ENCODE data around the gene EEF2K.
"Not testable (repeated sequence)": the region's sequence is repeated elsewhere in the genome, so short reads cannot be mapped to it uniquely, and the experiment has no call there.

Gene EEF2K

DNA sequence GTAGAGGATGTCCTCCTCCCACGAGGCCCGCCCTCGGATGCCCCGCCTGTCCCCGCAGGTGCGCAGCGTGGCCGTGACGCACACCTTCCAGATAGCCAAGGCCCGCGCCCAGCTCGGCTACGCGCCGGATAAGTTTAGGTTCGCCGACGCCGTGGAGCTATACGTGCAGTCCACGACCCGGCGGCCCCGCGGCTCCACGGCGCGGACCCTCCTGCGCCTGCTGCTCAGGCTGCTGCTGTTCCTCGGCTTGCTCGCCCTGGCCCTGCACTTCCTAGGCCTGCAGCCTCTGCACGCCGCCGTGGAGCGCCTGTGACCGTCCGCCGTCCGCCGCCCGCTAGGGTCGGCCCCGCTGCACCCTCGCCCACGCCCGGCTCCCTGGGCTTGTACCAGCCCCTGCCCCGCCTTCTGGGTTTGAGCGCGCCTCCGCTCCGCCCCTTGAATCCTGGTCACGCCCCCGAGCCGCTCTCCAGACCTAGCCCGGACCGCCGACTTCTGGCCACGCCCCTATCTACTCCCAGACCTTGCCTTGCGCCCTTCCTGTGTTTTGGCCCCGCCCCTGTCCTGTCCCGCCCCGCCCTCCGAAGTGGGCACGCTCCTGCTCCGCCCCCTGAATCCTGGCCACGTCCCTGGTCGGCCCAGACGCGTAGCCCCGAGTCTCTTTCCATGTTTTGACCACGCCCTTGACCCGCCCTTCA is 15.8 kb upstream of the EEF2K start:
- DNase-seq: peak; percentile 96 to 98

DNA sequence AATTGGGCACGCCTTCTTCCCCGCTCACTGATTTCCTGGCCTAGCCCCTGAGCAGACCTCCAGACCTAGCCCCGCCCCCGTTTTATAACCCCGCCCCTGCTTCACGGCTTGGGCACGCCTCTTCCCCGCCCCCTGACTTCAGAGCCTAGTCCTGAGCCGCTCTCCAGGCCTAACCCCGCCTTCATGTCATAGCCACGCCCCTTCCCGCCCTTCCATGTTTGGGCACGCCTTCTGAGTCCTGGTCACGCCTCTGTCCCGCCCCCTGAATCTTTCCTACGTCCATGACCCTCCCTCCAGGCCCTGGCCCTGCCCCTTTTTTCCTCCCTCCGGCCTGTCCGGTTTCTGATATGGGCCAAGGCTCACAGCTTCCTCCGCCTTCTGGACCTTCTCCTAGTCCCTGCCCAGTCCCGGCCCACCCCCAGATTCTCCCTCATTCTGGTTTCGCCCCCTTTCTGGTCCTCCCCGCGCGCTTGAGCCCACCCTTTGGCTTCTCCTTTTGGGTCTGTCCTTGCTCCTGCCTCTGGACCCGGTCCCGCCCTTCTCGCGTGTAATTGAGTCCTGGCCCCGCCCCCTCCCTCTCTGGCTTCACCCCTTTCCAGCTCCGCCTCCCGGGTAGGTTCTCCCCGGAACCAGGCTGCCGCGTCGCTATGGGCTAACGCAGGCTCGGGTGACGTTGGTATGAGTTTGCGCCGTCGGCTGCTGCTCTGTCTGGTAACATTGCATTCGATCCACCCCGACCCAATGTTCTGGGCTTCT is 15.1 kb upstream of the EEF2K start:
- peak; percentile 96 to 98 for DNase-seq

DNA sequence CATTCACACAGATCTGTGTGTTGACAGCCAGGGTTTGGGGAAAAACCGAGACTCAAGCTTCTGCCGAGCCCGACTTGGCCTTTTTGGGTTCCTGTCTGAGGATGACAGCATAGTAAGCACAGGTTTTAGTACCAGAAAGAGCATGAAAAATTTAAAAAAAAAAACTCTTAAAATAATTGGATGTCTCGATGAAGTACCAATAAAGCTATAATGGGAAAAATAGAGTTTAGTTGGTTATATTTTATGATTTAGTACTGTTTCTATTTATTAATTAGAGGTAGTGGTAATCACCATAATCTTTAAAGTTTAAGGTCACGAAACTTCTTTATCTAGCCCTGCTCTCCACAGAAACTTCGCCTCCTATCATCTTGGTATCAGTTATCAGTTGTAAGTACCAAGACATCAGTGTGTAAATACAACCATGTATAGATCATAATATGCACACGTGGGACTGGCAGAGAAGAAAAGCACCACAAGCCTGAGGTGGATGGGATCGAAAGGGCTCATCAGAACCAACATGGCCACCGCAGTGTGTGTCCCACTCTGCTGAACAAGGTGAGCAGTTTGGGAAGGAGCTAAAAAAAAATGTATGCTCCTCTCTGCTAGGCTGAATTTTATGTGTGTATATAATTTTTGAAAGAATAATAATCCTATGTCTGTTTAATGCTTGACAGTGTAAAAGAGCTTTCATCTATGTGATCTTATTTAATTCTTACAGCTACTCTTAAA is 14.4 kb upstream of the EEF2K start:
- no peak for DNase-seq

DNA sequence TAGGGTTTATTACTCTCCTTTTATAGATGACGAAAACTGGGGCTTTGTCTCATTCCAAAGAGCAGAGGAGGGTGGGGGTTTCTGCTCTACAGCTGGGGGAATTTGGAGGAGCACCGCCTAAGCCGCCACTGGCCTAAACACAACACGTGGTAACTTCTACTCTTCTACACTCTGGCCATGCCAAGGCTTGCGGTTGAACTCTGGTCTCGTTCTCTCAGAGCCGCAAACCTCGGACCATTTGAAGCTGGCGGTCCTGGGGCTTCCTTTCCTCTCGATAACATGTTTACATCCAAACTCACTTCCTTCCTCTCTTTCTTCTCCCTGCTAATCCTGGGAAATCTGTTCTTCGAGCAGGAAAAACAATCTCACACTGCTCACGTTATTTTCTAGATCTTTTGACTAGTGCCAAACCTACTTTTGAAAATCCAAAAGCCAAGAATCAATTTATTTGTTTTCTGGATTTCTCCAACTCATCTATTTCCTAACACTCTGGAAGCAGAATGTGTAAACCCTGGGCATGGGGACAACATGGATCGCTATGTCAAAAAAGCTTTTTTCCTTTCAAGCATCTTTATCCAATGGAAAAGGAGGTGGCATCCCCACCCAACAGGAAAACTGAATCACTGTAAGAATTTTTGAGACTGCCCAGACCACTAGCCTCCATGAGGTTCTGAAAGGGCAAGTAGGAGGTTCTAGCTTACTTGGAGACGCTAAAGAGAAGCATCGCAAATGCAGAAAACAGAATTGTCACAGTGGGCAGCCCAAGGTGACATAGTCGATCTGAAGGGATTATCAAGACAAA is 13.6 kb upstream of the EEF2K start:
- no peak for DNase-seq

DNA sequence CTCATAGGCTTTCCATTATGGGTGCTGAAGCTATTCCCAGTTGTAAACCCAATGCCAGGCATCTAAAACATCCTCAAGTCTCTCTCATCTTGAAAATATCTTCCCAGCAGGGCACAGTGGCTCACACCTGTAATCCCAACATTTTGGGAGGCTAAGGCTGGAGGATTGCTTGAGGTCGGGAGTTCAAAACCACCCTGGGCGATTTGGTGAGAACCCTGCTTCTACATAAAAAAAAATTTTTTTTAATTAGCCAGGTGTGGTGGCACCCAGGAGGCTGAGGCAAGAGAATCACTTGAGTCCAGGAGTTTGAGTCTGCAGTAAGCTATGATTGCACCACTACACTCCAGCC is 13.0 kb upstream of the EEF2K start:
- no peak for DNase-seq

DNA sequence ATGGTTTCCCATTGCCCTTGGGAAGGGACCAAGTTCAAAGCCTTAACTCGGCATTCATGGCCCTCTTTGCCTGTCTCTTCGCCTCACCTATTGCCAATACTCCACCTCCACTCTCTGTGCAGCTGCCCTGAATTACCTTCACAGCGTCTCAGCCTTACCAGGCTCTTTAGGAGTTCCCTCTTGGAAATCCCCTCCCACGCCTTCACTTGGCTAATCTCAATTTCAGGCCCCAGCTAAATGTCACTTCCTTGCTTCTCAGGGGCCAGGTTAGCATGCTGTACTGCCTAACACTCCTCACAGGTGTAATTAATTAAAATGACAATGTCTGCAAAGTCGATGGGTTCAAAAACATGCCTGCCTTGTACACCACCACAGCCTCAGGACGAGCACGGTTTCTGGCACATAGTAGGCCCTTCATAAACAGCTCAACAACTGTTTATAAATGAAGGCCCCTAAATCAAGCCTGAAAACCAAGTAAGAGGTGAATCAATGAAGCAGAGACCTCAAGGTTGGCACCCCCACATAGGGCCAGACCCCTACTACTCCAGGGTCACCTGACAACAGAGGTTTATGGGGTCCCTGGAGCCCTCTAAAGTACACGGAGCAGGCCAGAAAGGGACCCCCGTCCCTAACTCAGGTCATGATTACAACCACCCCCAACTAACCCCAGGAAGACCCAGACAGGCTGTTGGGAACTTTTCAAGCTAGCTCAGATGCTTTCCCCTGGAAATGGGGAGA is 11.2 kb upstream of the EEF2K start:
- no peak for DNase-seq

DNA sequence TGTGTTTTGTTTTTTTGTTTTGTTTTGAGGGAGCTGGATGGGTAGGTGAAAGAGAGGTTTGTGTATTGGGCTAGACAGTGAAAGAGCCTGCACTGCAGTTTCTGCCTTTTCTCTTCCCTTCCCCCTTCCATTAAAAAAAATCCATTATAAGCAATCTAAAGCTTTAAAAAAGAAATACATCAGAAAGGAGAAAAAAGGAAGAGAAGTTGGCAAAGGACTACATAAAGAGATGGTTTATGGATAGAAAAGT is 10.7 kb upstream of the EEF2K start:
- DNase-seq: no peak

DNA sequence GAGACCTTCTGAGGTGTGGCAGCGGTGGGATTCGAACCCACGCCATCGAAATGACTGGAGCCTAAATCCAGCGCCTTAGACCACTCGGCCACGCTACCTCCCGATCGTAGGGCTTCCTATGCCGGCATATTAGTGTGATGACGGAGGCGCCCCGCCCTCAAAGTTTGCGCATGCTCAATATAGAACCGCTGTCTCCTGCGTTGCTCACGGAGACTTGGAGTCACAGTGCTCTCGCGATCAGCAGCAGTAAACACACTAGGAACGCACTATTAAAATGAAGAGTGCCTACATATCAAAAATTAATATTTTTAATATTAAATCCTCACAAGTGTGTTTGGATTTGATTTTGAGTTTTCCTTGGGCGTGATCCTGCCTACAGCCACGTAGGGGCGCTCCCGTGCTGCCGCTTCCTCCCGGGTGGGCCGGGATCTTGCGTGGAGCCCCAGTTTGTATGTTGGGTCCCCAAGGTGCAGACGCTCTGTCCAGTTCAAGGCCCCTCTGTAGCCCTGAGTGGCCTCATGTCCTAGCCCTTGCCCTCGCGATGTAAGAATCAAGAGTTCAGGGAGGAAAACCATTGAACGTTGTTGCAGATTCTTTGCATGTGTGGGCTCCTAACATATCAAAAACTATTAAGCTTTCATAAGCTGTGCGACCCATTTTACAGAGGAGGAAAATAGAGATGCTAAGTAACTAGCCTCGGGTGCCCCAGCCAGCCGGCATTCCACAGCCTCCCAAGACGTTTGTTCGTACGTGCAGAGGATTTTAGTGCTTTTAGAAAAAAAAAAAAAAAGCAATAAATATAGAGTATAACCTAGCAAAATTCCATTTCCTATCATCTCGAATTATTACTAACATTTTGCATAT is 10.2 kb upstream of the EEF2K start:
- DNase-seq: peak; percentile 37 to 76

DNA sequence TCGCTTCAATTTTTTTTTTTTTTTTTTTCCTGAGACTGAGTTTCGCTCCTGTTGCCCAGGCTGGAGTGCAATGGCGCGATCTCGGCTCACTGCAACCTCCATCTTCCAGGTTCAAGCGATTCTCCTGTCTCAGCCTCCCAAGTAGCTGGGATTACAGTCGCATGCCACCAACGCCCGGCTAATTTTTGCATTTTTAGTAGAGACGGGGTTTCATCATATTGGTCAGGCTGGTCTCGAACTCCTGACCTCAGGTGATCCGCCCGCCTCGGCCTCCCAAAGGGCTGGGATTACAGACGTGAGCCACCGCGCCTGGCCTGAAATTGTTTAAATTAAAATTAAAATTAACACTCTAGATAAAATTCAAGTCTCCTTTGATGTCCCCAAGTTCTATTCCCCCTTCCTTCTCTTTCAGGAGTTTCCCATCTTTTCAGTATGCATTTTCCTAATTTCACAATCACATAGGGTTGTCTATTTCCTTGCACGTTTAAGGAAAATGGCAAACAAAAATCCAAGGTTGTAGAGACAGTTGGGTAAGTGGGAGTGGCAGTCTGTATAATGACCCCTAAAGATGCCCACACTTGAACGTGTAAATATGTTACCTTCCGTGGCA is 9.4 kb upstream of the EEF2K start:
- not testable (repeated sequence) for DNase-seq

DNA sequence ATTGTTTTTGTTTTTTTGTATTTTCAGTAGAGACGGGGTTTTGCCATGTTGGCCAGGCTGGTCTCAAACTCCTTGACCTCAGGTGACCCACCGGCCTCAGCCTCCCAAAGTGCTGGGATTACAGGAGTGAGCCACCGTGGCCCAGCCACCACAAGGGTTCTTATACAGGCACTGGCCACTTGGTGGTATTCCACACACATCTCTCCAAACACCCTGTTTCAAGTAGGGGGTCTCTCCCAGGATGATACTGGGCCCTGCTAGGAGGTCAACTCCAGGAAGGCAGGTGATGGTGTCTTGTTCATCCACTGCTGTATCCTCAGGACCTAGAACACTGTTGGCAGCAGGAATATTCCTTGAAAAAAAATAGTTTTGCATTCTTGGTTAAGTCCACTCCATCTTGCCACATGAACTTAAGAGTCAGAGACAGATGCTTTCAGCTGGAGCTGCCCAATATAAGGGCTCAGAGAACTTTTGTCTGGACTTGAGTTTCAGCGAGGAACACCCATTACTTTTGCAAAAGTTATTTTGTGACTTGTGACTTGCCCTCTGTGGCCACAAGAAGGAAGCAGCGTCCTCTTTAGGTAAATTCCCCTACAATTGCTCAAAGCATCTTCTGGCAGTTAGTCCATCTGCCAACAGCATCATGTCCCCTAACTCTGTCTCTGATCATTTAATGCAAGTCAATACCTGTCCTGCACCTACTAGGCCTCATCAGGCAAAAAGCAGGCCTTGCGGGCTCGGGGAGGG is 7.4 kb upstream of the EEF2K start:
- no peak for DNase-seq

DNA sequence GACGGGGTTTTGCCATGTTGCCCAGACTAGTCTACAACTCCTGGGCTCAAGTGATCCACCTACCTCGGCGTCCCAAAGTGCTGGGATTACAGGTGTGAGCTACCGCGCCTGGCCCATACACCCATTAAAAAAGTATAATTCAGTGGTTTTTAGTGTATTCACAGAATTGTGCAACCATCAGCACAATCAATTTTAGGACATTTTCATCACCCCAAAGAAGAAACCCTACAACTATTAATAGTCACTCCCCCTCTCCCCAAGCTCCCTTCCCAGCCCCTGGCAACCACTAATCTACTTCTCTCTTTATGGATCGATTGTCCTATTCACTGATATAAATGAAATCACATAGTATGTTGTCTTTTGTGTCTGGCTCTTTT is 3.8 kb upstream of the EEF2K start:
- DNase-seq: no peak

DNA sequence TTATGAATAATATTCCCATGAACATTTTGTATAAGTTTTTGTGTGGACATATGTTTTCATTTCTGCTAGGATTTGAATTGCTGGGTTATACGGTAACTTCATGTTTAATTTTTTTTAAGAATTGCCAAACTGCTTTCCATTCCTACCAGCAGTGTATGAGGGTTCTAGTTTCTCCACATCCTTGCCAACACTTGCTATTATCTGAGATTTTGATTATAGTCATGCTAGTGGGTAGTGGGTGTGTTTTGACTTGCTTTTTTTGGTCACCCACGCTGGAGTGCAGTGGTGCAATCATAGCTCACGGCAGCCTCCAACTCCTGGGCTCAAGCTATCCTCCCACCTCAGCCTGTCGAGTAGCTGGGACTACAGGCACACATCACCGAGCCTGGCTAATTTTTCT is 3.0 kb upstream of the EEF2K start:
- no peak for DNase-seq

DNA sequence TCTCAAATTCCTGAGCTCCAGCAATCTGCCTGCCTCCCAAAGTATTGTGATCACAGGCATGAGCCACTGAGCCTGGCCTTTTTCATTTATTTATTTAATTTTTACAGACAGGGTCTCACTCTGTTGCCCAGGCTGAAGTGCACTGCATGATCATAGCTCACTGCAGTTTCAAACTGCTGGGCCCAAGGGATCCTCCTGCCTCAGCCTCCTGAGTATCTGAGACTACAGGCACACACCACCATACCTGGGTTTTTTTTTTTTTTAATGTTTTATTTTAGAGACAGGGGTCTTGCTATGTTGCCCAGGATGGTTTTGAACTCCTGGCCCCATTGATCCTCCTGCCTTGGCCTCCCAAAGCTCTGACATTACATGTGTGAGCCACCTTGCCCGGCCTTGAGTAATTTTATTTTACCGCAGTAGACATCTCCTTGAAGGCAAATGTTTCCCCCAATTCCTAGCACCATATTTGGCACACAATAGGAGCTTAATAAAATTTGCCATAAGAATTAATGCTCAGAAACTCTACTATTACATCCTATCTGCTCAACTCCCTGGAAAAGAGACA is 1.9 kb upstream of the EEF2K start:
- no peak for DNase-seq

DNA sequence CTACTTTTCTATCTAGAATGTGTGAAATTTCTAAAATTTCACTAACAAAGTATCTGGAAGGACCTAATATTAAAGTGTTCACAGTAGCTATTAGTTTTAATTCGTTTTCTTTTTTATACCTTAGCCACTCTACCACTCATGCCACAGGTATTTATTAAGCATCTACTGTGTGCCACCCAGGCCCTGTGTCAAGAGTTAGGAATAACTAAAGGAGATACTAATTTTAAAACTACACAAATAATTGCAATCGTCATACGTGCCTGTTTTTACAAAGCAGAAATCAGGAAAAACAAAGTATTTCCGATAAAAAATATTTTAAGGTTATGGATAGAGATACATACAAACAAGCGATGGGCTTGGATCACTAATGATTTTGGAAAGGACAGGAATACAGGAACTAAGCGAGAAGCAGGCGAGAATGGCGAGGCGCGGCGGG is 483 bp upstream of the EEF2K start:
- no peak for DNase-seq

DNA sequence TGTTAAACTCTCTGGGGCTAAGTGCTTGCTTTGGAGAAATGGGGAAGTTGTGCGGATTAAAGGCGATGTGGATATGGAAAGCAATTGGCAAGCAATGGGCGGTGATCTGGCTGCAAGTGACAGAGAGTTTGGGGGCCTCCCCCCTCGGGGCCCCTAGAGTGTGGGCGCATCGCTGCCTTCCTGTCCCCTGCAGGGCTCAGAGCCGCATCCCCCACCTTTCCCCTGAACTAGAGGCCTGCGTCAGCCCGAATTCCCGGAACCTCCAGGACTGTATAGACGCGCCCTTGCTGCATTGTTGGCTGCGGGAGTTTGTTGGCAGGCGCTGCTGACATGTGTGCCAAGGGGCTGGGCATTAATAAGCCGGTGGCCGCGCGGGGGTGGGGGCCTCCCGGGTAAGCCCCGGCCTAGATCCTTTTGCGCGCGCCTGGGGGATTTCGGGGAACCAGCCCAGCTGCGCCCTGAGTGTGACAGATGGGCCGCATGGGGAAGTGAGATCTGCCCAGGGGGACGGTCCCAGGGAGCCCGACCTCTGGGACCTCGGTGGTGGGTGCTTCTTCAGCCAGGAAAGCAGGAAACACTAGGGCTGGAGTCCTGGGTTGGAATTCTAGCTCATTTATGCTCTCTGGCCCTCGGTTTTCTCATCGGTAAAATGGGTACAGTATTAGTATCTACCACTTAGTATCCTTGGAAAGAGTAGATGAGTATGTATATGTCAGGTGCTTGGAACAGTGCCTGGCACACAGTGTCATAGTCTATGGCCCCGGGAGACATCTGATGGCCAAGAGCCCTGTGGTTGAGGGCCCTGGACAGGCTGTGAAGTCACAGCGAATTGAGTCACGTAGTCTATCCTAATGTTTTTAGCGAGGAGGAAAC is 1.0 kb downstream of the EEF2K start:
- DNase-seq: no peak

DNA sequence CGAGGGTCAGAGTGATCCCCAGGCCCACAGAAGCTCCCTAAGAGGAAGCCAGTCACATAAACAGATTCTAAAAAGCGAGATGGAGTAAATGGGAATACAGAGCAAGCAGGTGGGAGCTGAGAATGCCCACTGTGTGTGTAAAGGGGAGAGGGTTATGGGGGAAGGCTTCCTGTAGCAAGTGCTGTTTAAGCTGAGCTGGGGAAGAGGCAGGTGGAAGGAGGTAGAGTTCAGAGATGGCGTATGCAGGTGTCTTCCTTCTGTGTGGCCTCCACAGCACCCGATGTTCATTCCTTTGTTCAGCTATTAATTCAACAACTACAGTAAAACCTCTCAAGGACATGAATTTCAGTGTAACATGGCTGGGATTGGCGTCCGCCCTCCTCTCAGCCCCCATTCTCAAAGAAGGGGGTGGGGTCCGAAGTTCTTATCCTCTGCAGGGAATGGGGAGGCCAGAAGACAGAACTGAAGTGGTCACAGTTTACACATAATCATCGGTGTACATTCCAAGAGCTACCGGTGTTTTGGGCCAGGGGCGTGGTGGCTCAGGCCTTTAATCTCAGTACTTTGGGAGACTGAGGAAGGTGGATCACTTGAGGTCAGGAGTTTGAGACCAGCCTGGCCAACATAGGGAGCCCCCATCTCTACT is 1.8 kb downstream of the EEF2K start:
- no peak for DNase-seq

DNA sequence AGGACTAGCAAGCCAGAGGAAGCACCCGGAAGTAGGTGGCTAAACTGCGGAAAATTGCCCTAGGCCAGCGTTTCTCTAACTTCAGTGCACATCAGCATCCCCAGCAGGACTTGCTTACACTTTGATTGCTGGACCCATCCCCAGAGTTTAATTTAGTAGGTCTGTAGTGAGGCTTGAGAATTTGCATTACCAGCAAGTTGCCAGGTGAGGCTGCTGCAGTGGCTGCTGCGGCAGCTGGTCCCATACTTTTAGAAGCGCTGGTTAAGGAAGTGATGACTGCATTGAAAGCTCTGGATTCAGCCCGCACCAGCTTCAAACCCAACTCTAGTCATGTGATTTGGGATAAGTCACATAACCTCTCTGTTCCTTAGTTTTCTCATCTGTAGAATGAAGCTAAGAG is 4.2 kb downstream of the EEF2K start:
- no peak for DNase-seq

DNA sequence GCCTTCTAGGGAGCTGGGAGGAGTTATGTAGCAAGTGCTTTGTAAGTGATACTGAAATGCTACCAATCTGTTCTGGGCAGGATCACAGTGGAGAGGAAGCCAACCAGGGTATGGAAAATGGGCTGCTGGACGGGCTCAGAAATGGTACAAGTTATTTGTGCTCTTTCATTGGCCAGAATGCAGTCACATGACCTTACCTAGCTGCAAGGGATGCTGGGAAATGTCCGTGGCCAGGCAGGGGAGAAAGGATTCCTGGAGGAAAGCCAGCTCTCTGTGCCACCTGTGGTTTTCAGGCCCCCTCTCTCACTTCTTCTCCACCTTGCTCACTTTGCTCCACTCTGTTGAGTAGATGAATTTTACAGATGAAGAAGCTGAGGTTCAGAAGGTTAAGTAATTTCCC is 4.8 kb downstream of the EEF2K start:
- no peak for DNase-seq

DNA sequence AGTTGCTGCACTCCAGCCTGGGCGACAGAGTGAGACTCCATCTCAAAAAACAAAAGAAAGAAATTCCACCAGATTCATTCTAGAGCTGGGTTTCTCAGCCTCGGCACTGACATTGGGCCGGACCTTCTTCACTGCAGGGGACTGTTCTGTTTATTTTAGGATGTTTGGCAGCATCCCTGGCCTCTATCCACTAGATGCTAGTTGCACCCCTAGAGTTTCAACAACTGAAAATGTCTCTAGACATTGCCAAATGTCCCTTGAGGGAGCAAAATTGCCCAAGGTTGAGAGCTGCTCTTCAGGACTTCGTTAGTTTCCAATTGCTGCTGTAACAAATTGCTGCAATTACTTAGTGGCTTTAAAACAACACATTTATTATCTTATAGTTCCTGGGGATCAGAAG is 7.2 kb downstream of the EEF2K start:
- DNase-seq: no peak
